ENCODE data around the gene NPIPB12.
"Not testable (repeated sequence)": the region's sequence is repeated elsewhere in the genome, so short reads cannot be mapped to it uniquely, and the experiment has no call there.

Gene NPIPB12

GRCh38 chr16:29506308-29506707, at the start of gene NPIPB12:
Gene NPIPB12, minus strand, starts transcription at chr16:29506408.
- DNase-seq, result not testable (repeated sequence)

DNA sequence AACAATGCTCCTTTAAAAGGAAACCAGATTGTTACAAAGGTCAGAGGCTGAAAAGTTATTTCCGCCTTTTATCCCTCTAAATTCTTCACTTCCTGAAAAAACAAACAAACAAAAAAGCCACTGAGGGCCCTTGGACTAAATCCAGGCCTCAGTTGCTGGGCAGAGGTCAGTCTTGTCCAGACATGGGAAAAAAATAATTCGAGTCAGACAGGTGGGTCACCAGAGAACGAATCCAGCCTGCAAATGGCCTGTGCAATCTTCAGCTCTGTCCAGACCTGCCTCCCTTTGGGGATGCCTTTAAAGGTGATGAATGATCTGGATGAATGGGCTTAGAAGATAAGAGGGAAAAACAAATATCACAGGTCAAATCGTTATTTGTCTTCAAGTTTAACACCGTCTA, 15.3 kb upstream of the NPIPB12 start:
- not testable (repeated sequence) for DNase-seq

- DNase-seq, result not testable (repeated sequence)
Measured at GRCh38 chr16:29482276-29482675, 23.9 kb downstream of the NPIPB12 start.

GRCh38 chr16:29472065-29472464, 34.1 kb downstream of the NPIPB12 start:
- DNase-seq, result not testable (repeated sequence)

GRCh38 chr16:29469660-29470059, 36.5 kb downstream of the NPIPB12 start:
- DNase-seq, result not testable (repeated sequence)

DNA sequence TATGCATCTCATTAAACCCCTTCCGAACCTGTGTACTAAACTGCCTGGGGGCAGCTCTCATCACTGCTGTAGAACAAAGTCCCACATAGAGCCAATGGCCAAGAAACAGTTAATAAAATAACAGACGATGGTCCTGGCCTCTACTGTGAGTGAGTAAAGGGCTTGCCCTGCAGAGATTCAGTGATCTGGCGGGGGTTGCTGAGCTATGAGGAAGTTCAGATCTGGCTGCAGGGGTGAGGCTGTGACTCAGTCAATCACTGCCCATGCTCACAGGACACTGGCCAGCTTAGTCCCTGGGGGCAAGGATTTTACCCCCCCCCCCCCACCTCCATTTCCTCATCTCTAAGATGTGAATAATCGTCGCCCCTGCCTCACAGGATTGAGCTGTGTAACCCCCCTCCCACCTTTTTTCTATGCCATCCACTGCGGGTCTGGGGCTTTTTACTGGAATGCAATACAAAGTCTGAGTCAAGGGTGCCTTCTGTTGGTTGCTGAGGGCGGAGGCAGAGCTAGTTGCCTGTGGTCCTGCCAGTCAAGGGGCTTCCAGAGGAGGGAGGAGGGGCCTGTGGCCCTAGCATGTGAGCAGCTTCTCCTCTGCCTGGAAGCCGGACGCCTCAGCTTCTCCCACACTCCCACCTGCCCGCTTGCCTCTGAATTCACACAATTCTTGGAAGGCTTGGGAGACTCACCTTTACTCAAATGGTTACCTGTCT, 38.4 kb downstream of the NPIPB12 start:
- not testable (repeated sequence) for DNase-seq

- not testable (repeated sequence) for DNase-seq
Measured at GRCh38 chr16:29466904-29467303, 39.3 kb downstream of the NPIPB12 start.

DNA sequence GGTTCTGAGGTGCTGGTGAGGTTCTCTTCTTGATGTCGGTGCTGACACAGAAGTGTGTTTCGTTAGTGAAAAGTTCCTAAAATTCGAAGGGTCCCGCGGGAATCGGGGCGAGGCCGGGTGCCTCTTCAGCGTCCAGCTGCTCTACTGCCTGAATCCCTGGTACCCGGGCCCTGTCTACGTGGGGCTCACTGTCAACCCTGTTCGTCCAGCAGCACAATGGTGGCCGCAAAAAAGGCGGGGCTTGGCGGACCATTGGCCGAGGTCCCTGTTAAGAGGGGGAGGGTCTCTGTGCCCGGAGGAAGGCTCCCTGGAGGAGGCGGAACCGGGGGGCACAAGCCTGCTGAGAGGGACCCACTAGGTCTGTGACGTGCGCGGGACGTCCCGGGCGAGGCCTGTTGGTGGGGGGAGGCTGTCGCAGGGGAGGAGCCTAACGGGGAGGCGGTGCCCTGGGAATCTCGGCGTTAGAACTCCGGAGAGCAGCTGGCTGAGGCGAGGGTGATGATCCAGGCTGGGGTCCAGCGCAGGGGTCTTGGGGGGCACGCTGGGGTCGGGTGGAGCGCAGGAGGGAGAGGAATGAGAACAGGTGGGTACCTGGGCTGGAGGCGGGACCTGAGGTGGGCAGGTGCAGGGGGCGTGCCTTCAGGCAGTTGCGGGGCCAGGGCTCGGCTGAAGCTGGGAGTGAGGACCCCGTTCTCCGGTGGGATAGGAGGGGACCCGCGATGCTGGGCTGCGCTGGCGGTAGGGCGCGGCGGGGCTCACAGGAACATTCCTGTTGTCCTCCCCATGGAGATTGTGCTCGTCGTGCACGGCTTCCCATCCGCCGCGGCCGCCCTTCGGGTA, 40.0 kb downstream of the NPIPB12 start:
- not testable (repeated sequence) for DNase-seq

GRCh38 chr16:29460647-29461030, 45.6 kb downstream of the NPIPB12 start:
- DNase-seq, result not testable (repeated sequence)

- not testable (repeated sequence) for DNase-seq
Measured at GRCh38 chr16:29459706-29460646, 46.2 kb downstream of the NPIPB12 start, which contains the start of gene SULT1A4. Gene SULT1A4, plus strand, starts transcription at chr16:29459913. Its CDS starts 1,473 bp downstream, at chr16:29461386.

DNA sequence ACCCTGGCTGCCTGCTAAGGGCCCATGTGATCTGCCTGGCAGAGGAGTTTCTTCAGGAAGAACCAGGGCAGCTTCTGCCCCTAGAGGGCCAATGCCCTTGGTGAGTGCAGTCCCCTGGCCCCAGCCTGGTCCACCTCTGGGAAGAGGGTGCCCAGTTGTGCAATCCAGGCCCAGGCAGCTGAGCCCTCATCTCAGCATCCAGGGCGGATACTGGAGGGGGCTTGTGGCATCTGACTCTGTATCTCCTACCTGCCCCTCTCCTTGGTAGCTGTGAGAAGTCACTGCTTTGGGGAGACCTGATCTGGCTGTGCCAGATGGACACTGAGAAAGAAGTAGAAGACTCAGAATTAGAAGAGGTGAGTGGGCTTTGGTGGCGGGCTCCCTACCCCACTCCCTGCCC, 48.5 kb downstream of the NPIPB12 start:
- DNase-seq, result not testable (repeated sequence)

DNA sequence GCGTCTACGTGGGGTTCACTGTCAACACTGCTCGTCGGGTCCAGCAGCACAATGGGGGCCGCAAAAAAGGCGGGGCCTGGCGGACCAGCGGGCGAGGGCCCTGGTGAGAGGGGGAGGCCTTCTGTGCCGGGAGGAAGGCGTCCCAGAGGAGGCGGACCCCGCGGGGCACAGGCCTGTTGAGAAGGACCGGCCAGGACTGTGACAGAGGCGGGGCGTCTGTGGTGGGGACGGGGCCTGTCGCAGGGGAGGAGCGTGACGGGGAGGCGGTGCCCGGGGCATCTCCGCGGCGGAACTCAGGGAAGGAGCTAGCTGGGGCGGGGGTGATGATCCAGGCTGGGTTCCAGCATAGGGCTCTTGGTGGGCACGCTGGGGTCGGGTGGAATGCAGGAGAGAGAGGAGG, 51.4 kb downstream of the NPIPB12 start:
- not testable (repeated sequence) for DNase-seq

DNA sequence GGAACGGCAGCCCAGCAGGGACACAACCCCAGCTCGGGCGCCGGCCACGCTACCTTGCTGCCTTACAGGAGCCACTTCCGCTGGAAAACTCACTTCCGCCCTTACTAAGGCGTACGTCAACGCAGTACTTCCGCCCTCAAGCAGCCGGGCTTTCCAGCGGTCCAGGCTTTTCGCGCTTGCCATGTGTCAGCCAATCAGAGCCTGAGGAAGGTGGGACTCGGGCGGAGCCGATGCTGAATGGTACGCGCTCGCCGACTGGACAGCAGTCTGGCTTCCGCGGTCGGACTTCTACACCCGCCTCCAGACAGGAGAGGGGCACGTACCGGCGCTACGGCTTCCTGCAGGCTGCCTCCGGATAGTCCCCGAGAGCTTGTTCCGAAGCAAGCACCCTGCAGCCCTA, 51.9 kb downstream of the NPIPB12 start, which contains the start of the genes BOLA2 and SLX1B:
Gene BOLA2, minus strand, starts transcription at position 83 of the 400 bp plus-strand sequence. CDS start 98 bp downstream, outside the sequence.
Gene SLX1B, plus strand, starts transcription at position 265 of the 400 bp plus-strand sequence.
- DNase-seq, result not testable (repeated sequence)

DNA sequence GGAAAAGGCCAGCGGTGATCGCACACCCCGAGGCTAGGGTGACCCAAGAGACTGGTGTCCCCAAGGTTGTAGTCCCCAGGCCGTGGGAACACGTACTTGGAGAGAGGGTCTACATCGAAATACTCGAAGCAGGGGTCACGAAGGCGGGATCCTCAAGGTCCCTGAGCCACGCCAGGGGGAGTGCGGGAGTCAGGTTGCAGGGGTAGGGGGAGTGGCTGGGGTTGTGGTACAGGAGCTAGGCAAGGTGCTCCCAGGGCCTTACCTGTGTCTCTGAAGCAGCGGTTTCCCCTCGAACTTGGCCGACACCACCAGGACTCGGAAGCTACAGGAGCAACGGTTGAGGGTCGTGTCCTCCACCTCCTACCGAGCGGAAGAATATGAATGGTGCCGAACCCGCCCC, 52.5 kb downstream of the NPIPB12 start:
- DNase-seq, result not testable (repeated sequence)

All from NCI-H82 (cell line).